Frontal cortex (tissue), 4 donors: ENCODE data around the gene FRY. TPM values are rescaled to one million over a fixed set of nuclear protein-coding genes. Genes with fewer than 3 reads are reported as not detected.

ENCODE experiments used
- DNase-seq, 2 donors: peaks; one replicate each; pipeline ENCODE4 v3.0.0; 2012; ENCODE audit warnings: low spot score in 2 of 2
- FAIRE-seq: peaks from 2 replicates; lab custom pipeline; 2012; peaks lifted over from hg19 to GRCh38; lab: Jason Lieb, UNC
- total RNA-seq: library from RNA; depleted of rRNA; stranded (reverse); fragments of >200 nt; gene quantifications from one replicate; pipeline ENCODE4 v1.2.3, GENCODE V29; 2014
- donor health status: control.
- donor health status: control.
- donor health status: control.

FRY gene
- total RNA-seq, 1 donor from 2014 or later, result 55.4 TPM

- FAIRE-seq (no peak), DNase-seq (no peak)
These were observed 119.2 kb downstream of the FRY start for GRCh38 chr13:32150794-32151193.

- no peak for DNase-seq
- FAIRE-seq, result no peak
These were observed 119.7 kb downstream of the FRY start for GRCh38 chr13:32151240-32151639.

- FAIRE-seq (no peak), DNase-seq (no peak)
These were observed 121.5 kb downstream of the FRY start for GRCh38 chr13:32153056-32153455.

- DNase-seq (no peak), FAIRE-seq (no peak)
These were observed 127.7 kb downstream of the FRY start for GRCh38 chr13:32159137-32159869.

GRCh38 chr13:32162395-32163005 is 130.9 kb downstream of the FRY start:
- no peak for DNase-seq
- no peak for FAIRE-seq

- DNase-seq, result no peak
- no peak for FAIRE-seq
These were observed 133.2 kb downstream of the FRY start for GRCh38 chr13:32164622-32165268.

GRCh38 chr13:32165796-32166195 is 134.2 kb downstream of the FRY start:
- DNase-seq, result no peak

GRCh38 chr13:32168131-32168530 is 136.6 kb downstream of the FRY start:
- no peak for FAIRE-seq
- DNase-seq, result no peak

More at GRCh38 chr13:32165796-32166195, 134.2 kb downstream of the FRY start:
- no peak for FAIRE-seq

- DNase-seq (no peak), FAIRE-seq (no peak)
These were observed 139.3 kb downstream of the FRY start for GRCh38 chr13:32170841-32171240.

GRCh38 chr13:32173881-32174280 is 142.3 kb downstream of the FRY start:
- no peak for DNase-seq
- FAIRE-seq, result no peak

GRCh38 chr13:32174366-32174765 is 142.8 kb downstream of the FRY start:
- FAIRE-seq (no peak), DNase-seq (no peak)

GRCh38 chr13:32175307-32175706 is 143.7 kb downstream of the FRY start:
- DNase-seq (no peak), FAIRE-seq (no peak)

- FAIRE-seq (no peak), DNase-seq (no peak)
These were observed 144.4 kb downstream of the FRY start for GRCh38 chr13:32175943-32176342.

- no peak for FAIRE-seq
- no peak for DNase-seq
These were observed 145.1 kb downstream of the FRY start for GRCh38 chr13:32176696-32177095.

GRCh38 chr13:32178763-32179162 is 147.2 kb downstream of the FRY start:
- FAIRE-seq, result no peak
- no peak for DNase-seq

- FAIRE-seq, result no peak
- no peak for DNase-seq
These were observed 148.1 kb downstream of the FRY start for GRCh38 chr13:32179708-32180107.

GRCh38 chr13:32187651-32188050 is 156.1 kb downstream of the FRY start:
- DNase-seq, result no peak
- FAIRE-seq, result no peak

GRCh38 chr13:32191452-32191998 is 160.0 kb downstream of the FRY start:
- no peak for FAIRE-seq

GRCh38 chr13:32195713-32196112 is 164.1 kb downstream of the FRY start:
- DNase-seq, result no peak
- FAIRE-seq, result no peak

More at GRCh38 chr13:32191452-32191998, 160.0 kb downstream of the FRY start:
- no peak for DNase-seq

GRCh38 chr13:32199168-32199567 is 167.6 kb downstream of the FRY start:
- no peak for DNase-seq
- no peak for FAIRE-seq

GRCh38 chr13:32200741-32201140 is 169.2 kb downstream of the FRY start:
- no peak for DNase-seq
- FAIRE-seq, result no peak
